Kidney (tissue), 14 donors: Measurements from ENCODE around the gene MAGI3. TPM values are rescaled to one million over a fixed set of nuclear protein-coding genes. Genes with fewer than 3 reads are reported as not detected.

ENCODE experiments used
- DNase-seq, 5 donors: peaks; one replicate each; pipeline ENCODE4 v3.0.0-alpha.2; 2013 to 2020
- FAIRE-seq: peaks from 2 replicates; lab custom pipeline; 2012; peaks lifted over from hg19 to GRCh38; lab: Jason Lieb, UNC
- H3K27ac ChIP-seq, 2 donors: one replicate each; pipeline ENCODE4 v1.7.0; 2013; ENCODE audit warnings: low read depth in 2 of 2, low read length in 2 of 2, inconsistent platforms in 1 of 2
- H3K27me3 ChIP-seq: one replicate; pipeline ENCODE4 v1.7.1; 2013; ENCODE audit warnings: low read length, inconsistent platforms; ENCODE audit not compliant: control insufficient read depth, insufficient read depth
- H3K36me3 ChIP-seq, 3 donors: one replicate each; pipeline versions ENCODE4 v1.7.0 to v1.7.1; 2013; ENCODE audit warnings: low read length in 3 of 3, control low read depth in 1 of 3, inconsistent platforms in 1 of 3; ENCODE audit not compliant: insufficient read depth in 3 of 3, control insufficient read depth in 2 of 3
- H3K4me1 ChIP-seq, 3 donors: one replicate each; pipeline versions ENCODE4 v1.7.0 to v1.7.1; 2013; ENCODE audit warnings: low read length in 3 of 3, inconsistent platforms in 1 of 3, low read depth in 1 of 3; ENCODE audit not compliant: control insufficient read depth in 2 of 3, insufficient read depth in 2 of 3
- H3K4me3 ChIP-seq, 3 donors: one replicate each; pipeline versions ENCODE4 v1.7.0 to v1.8.1; 2013; ENCODE audit warnings: low read length in 3 of 3, control low read depth in 1 of 3, inconsistent platforms in 1 of 3
- H3K9ac ChIP-seq, 3 donors: one replicate each; pipeline versions ENCODE4 v1.7.0 to v1.7.1; 2013; ENCODE audit warnings: low read length in 3 of 3, control low read depth in 1 of 3, inconsistent platforms in 1 of 3
- H3K9me3 ChIP-seq, 3 donors: one replicate each; pipeline versions ENCODE4 v1.7.0 to v1.7.1; 2013; ENCODE audit warnings: low read length in 3 of 3, control low read depth in 1 of 3, inconsistent platforms in 1 of 3; ENCODE audit not compliant: control insufficient read depth in 2 of 3, insufficient read depth in 1 of 3
- intact Hi-C: fragments of 100-400 bp; cut with DNase I; formaldehyde crosslinking; loops from one replicate; pipeline ENCODE4 v1.11.1; 2022
- polyA plus RNA-seq: library from polyadenylated mRNA; stranded (reverse); fragments of 350-450 nt; fragmentation: Illumina TruSeq; extraction: RNeasy Lipid Tissue Mini Kit (QIAGEN cat#74804); gene quantifications from one replicate; pipeline ENCODE4 v1.2.3, GENCODE V29; 2014; ENCODE audit warnings: low read depth, low replicate concordance; ENCODE audit not compliant: insufficient read depth
- total RNA-seq: library from RNA; stranded (reverse); fragmentation: NEBNext Ultra II Directional; extraction: Animal tissue kit (Norgen Biotek cat#: 25700); gene quantifications from one replicate; pipeline ENCODE4 v1.2.1, GENCODE V29; 2021
- TF ChIP-seq, protein P1 (sequence below): IDR thresholded peaks from 3 replicates; pipeline ENCODE4 v1.5.1; 2012; ENCODE audit warnings: mild to moderate bottlenecking, moderate library complexity, borderline replicate concordance; ENCODE audit not compliant: insufficient read depth; ENCODE audit errors: extremely low read depth
- donor health status: control.
- donor health status: control.
- donor health status: control.
- donor health status: control.
- donor health status: control.
- donor health status: DM: yes; HTN: yes; CAD: no.
- donor health status: Normal renal cell carcinoma (clear cell type).

The MAGI3 gene
- total and polyA plus RNA-seq, 2 donors from 2014 or later = 5.6 to 25.9 TPM

DNA sequence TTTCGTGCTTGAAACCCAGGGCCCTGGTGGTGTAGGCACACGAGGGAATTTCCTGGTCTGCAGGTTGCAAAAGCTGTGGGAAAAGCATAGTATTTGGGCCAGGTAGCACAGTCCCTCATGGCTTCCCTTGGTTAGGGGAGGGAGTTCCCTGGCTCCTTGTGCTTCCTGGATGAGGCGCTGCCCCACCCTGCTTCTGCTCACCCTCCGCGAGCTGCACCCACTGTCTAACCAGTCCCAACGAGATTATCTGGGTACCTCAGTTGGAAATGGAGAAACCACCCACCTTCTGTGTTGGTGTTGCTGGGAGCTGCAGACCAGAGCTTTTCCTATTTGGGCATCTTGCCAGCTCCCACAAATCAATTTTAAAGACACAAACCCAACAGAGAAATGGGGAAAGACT, 186.0 kb downstream of the MAGI3 start:
- FAIRE-seq (no peak), DNase-seq (peak in 1 of 5 donors; percentile 6)
- no peak overlapping the region for H3K27ac ChIP-seq
- H3K9ac ChIP-seq = no peak overlapping the region
- H3K36me3 ChIP-seq = no peaks in the 10 kb centered on the region
- TF ChIP-seq, protein P1, sequence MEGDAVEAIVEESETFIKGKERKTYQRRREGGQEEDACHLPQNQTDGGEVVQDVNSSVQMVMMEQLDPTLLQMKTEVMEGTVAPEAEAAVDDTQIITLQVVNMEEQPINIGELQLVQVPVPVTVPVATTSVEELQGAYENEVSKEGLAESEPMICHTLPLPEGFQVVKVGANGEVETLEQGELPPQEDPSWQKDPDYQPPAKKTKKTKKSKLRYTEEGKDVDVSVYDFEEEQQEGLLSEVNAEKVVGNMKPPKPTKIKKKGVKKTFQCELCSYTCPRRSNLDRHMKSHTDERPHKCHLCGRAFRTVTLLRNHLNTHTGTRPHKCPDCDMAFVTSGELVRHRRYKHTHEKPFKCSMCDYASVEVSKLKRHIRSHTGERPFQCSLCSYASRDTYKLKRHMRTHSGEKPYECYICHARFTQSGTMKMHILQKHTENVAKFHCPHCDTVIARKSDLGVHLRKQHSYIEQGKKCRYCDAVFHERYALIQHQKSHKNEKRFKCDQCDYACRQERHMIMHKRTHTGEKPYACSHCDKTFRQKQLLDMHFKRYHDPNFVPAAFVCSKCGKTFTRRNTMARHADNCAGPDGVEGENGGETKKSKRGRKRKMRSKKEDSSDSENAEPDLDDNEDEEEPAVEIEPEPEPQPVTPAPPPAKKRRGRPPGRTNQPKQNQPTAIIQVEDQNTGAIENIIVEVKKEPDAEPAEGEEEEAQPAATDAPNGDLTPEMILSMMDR = no peak
- no peaks in the 10 kb centered on the region for H3K27me3 ChIP-seq
- H3K4me3 ChIP-seq = no peak overlapping the region
- no peaks in the 10 kb centered on the region for H3K9me3 ChIP-seq
- intact Hi-C loops = no loop called here
- no peaks in the 10 kb centered on the region for H3K4me1 ChIP-seq

DNA sequence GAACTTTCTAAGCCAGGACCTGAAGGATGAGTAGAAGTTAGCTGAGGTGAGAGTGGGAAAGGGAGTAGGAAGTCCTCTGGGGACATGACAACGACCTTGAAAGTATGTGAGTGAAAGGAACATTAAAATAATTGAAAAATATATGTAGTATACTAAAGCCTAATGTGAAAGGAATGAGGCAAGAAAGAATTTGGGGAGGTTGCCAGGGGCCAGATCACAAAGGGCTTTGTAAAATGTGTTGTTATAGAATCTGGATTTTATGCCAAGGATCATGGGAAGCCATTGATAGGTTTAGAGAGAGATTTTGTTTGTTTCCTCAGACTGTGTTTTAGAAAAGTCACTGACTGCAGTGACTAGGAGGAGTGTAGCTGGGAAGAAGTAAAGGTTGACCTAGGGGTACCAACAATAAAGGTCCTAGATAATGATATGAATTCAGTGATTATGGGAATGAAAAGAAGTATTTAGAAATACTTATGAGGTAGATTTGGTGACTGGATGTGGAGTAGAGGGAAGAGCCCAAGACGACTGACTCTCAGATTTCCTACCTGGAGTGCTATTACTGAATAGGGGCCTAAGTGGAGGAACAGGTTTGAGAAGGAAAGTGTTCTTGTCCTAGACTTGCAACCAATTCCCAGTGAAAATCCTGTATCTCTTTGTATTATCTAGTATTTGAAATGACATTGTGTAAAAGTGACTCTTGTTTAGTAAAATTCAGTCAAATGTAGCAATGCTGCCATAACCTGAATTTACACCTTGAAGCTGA, 189.1 kb downstream of the MAGI3 start:
- no peak for FAIRE-seq
- Histone ChIP-seq H3K27me3 (no peaks in the 10 kb centered on the region), H3K9me3 (no peaks in the 10 kb centered on the region), H3K4me1 (no peaks in the 10 kb centered on the region), H3K36me3 (no peaks in the 10 kb centered on the region), H3K27ac (no peak overlapping the region), H3K9ac (no peak overlapping the region), H3K4me3 (no peak overlapping the region)
- DNase-seq = no peak
- intact Hi-C loops = no loop called here
- TF ChIP-seq, protein P1 = no peak

DNA sequence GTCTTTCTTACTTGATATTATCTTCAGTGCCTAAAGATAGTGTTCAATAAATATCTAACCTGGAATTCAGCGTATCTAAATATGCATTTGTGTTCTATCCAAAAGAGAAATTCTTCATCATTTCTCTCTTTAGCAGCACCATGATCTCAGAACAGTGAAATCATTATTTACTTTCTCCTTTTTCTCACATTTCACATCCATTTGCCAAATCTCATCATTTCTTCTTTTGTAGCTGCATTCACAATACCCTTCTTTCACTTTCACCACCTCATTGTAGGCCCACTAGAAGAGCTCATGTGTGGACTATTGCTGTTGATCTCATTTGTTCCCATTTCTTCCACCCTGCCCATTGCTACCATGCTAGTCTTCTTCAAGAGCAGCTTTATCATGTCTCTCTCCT, 191.0 kb downstream of the MAGI3 start:
- Histone ChIP-seq H3K36me3 (no peaks in the 10 kb centered on the region), H3K27ac (no peak overlapping the region), H3K9ac (no peak overlapping the region), H3K9me3 (no peaks in the 10 kb centered on the region), H3K4me3 (no peak overlapping the region), H3K4me1 (no peaks in the 10 kb centered on the region), H3K27me3 (no peaks in the 10 kb centered on the region)
- no peak for DNase-seq
- TF ChIP-seq, protein P1 = no peak
- FAIRE-seq = no peak
- intact Hi-C loops = no loop called here
